GM12878 (cell line): ENCODE results near the gene HEATR9. TPM values are rescaled to one million over a fixed set of nuclear protein-coding genes. Genes with fewer than 3 reads are reported as not detected.

Experiments
- CEBPZ ChIP-seq: fragments of 150-350 bp; IDR thresholded peaks from 2 replicates; pipeline ENCODE4 v1.6.1; 2016; ENCODE audit warnings: low read depth, low read length
- EED ChIP-seq: sonication (generic); IDR thresholded peaks from 2 replicates; pipeline ENCODE4 v1.6.1; 2016; ENCODE audit warnings: antibody characterized with exemption, low read depth
- IRF3 ChIP-seq: fragments of 450-650 bp; IDR thresholded peaks from 2 replicates; pipeline ENCODE4 v1.6.1; 2014; ENCODE audit warnings: mild to moderate bottlenecking
- JUND ChIP-seq: IDR thresholded peaks from 2 replicates; pipeline ENCODE4 v1.6.1; 2012; ENCODE audit warnings: low read depth, mild to moderate bottlenecking, low read length, improper control_type of control experiment, moderate library complexity
- LARP7 ChIP-seq: fragments of 450-650 bp; IDR thresholded peaks from 2 replicates; pipeline ENCODE4 v1.6.1; 2017; ENCODE audit warnings: mild to moderate bottlenecking
- SP1 ChIP-seq: IDR thresholded peaks from one replicate; pipeline ENCODE4 v1.6.1; 2011; ENCODE audit warnings: low read depth, low read length
- TCF3 ChIP-seq: IDR thresholded peaks from 2 replicates; pipeline ENCODE4 v1.6.1; 2012; ENCODE audit warnings: low read depth, mild to moderate bottlenecking, low read length, borderline replicate concordance; ENCODE audit not compliant: insufficient read depth
- ZNF274 ChIP-seq: IDR thresholded peaks from one replicate; pipeline ENCODE4 v1.8.0; 2011; ENCODE audit not compliant: insufficient read length, insufficient read depth
- ZNF384 ChIP-seq: IDR thresholded peaks from 2 replicates; pipeline ENCODE4 v1.6.1; 2012; ENCODE audit warnings: low read depth, mild to moderate bottlenecking, low read length, improper control_type of control experiment, borderline replicate concordance
- polyA plus RNA-seq, 11 experiments: library from polyadenylated mRNA; depleted of rRNA in 4 of 11; unstranded in 6 of 11; stranded (reverse) in 5 of 11; fragments of >200 nt; fragmentation: Nextera tagmentation in 4 of 11; fragmentation: Illumina TruSeq in 1 of 11; extraction: Ambion mirVana in 4 of 11; extraction: Trizol in 1 of 11; gene quantifications; 1 replicate in 1 of 11; 2 replicates in 10 of 11; pipeline versions ENCODE4 v1.2.1 to v1.2.3, GENCODE V29; 2011 to 2016; ENCODE audit warnings: inconsistent platforms in 2 of 11, missing spikeins in 2 of 11, low read depth in 1 of 11
- total RNA-seq, 4 experiments: library from RNA; depleted of rRNA in 3 of 4; stranded (reverse); fragments of >200 nt in 3 of 4; fragmentation: Illumina TruSeq in 1 of 4; extraction: Trizol in 1 of 4; gene quantifications; 2 replicates each; pipeline versions ENCODE4 v1.2.1 to v1.2.3, GENCODE V29; 2013 to 2021
- TF ChIP-seq, protein P1 (sequence below): fragments of 450-650 bp; IDR thresholded peaks from 2 replicates; pipeline ENCODE4 v1.6.1; 2017; ENCODE audit warnings: mild to moderate bottlenecking, moderate library complexity
- TF ChIP-seq, protein P2 (sequence below): IDR thresholded peaks from 2 replicates; pipeline ENCODE4 v1.6.1; 2012; ENCODE audit warnings: low read depth, low read length, improper control_type of control experiment

HEATR9 gene
- total and polyA plus RNA-seq, 10 of the 15 experiments (the other 5 are each of a cell fraction or from before 2014, with no cell fraction given), result 0.04 to 0.43 (median 0.13) TPM; not detected in 2

DNA sequence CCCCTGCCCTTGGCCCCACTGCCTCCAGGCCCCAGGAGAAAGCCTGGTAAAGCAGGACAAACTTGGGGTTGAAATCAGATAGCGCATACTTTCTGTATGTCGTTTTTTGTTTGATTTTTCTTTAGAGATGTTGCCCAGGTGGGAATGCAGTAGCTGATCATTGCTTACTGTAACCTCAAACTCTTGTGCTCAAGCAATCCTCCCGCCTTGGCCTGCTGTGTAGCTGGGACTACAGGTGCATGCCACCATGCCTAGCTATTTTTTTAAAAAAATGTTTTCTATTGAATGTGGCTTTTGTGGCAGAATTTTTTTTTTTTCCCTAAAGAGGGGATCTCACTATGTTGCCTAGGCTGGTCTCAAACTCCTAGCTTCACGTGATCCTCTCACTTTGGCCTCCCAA lies 22.6 kb upstream of the HEATR9 start (continued):
- TF ChIP-seq TCF3, result no peak
- no peak for TF ChIP-seq EED
- TF ChIP-seq, protein P1, sequence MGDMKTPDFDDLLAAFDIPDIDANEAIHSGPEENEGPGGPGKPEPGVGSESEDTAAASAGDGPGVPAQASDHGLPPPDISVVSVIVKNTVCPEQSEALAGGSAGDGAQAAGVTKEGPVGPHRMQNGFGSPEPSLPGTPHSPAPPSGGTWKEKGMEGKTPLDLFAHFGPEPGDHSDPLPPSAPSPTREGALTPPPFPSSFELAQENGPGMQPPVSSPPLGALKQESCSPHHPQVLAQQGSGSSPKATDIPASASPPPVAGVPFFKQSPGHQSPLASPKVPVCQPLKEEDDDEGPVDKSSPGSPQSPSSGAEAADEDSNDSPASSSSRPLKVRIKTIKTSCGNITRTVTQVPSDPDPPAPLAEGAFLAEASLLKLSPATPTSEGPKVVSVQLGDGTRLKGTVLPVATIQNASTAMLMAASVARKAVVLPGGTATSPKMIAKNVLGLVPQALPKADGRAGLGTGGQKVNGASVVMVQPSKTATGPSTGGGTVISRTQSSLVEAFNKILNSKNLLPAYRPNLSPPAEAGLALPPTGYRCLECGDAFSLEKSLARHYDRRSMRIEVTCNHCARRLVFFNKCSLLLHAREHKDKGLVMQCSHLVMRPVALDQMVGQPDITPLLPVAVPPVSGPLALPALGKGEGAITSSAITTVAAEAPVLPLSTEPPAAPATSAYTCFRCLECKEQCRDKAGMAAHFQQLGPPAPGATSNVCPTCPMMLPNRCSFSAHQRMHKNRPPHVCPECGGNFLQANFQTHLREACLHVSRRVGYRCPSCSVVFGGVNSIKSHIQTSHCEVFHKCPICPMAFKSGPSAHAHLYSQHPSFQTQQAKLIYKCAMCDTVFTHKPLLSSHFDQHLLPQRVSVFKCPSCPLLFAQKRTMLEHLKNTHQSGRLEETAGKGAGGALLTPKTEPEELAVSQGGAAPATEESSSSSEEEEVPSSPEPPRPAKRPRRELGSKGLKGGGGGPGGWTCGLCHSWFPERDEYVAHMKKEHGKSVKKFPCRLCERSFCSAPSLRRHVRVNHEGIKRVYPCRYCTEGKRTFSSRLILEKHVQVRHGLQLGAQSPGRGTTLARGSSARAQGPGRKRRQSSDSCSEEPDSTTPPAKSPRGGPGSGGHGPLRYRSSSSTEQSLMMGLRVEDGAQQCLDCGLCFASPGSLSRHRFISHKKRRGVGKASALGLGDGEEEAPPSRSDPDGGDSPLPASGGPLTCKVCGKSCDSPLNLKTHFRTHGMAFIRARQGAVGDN, result no peak
- no peak for TF ChIP-seq LARP7
- no peak for TF ChIP-seq IRF3
- TF ChIP-seq ZNF384, result no peak
- TF ChIP-seq SP1, result no peak
- no peak for TF ChIP-seq CEBPZ
- TF ChIP-seq JUND, result no peak
- TF ChIP-seq ZNF274, result no peak
- TF ChIP-seq, protein P2, sequence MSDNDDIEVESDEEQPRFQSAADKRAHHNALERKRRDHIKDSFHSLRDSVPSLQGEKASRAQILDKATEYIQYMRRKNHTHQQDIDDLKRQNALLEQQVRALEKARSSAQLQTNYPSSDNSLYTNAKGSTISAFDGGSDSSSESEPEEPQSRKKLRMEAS, result no peak
